ENCODE data around the gene NCBP3.

Gene NCBP3

DNA sequence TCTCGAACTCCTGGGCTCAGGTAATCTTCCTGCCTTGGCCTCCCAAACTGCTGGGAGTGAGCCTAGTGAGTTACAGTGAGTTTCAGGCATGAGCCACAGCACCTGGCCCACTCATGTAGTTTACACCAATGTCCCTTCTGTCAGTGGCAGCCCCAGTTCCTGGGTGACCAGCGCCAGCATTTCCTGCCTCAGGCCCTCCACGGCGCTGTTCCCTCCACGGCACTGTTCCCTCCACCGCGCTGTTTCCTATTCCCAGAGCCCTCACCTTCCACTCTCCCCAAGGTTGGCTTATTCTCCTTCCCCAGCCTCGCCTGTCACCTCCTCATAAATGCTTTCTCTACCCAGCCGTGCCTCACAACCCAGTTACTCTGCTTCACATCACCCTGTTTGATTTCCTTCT, 77.7 kb downstream of the NCBP3 start:
- no peak overlapping the region for H3K4me3 ChIP-seq (ENCODE audit: low read length)
- no peak for DNase-seq (ENCODE audit: low read depth, low spot score)

DNA sequence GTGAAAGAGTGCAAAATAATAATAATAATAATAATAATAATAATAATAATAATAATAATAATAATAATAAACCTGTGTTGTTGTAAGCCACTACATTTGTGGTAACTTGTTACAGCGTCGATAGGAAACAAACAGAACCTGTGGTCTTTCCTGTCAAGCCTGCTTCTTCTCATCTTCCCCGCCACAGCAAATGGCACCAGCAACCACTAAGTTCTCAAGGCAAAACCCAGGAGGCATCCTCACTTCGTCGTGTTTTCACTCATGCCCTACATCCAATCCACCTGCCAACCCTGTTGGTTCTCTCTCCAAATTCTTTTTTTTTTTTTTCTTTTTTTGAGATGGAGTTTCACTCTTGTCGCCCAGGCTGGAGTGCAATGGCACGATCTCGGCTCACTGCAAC, 79.3 kb downstream of the NCBP3 start:
- H3K4me3 ChIP-seq (ENCODE audit: low read length) = no peak overlapping the region
- peak; percentile 85 for DNase-seq (ENCODE audit: low read depth, low spot score)

DNA sequence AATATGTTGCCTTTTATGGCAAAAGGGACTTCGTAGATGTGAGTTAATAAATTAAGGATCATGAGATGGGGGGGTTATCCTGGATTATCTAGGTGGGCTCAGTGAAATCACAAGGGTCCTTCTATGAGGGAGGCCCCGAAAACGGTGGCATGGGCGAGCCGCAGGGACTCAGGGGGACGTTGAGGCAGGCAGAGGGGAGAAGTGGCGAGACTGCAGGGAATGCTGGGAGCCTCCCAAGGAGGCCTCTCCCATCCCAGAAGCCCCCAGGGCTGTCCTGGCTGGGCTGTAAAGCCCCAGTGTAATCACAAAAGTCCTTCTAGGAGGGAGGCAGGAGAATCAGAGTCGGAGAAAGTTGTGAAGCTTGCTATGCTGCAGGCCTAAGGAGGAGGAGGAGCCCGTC, 80.1 kb downstream of the NCBP3 start:
- no peak overlapping the region; the same call in 1 of the 2 replicates for H3K4me3 ChIP-seq (ENCODE audit: low read length)
- DNase-seq (ENCODE audit: low read depth, low spot score) = no peak

DNA sequence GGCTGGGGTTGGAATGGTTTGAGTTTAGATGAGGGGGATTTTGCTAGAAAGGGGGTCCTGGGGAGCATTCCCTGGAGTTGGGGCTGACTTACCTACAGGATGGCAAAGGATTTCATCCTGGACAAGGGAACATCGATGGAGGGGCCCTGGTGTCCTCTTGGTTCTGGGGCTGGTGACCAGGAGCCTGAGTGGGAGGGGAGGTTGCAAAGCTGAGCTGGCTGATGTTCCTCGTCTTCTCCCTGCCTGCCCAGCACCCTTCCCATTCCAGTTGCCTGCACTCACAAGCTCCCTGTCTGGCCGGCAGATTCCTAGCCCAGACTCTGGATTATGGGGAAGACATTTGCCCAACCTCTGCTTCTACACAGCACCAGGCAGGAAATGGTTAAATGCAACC, 82.3 kb downstream of the NCBP3 start:
- no peak for DNase-seq (ENCODE audit: low read depth, low spot score)
- H3K4me3 ChIP-seq (ENCODE audit: low read length) = no peak overlapping the region

DNA sequence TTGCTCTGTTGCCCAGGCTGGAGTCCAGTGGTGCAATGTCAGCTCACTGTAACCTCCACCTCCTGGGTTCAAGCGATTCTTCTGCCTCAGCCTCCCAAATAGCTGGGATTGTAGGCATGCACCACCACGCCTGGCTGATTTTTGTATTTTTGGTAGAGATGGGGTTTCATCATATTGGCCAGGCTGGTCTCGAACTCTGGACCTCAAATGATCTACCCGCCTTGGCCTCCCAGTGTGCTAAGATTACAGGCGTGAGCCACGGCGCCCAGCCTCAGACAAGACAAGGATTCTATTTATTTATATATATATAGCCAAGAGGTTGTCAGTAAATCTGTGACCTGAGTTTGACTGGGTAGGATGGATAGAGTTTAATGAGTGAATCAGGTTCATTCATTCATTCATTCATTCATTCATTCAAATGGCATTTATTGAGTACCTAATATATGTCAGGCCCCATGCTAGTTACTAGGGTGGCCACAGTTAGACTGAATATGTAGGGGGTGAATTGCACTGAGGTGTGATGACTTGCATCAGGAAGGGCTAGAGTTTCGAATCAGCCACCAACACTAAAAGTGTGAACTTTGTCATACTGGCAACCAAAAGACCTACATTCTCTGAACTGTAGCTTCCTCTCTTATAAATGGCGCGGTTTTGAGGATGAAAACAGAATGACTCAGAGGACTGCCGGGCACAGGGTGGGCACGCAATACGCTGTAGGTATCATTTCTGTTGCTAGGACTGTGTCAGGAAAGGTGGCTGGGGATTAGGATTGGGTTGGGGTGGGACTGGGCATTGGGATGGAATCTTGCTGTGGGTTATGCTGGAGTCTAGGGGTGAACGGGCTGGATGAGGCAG, 82.9 kb downstream of the NCBP3 start:
- no peak overlapping the region for H3K4me3 ChIP-seq (ENCODE audit: low read length)
- DNase-seq (ENCODE audit: low read depth, low spot score) = no peak

GRCh38 chr17:3761918-3762380, 84.1 kb downstream of the NCBP3 start:
- DNase-seq (ENCODE audit: low read depth, low spot score) = no peak
- H3K4me3 ChIP-seq (ENCODE audit: low read length) = no peak overlapping the region

- no peak overlapping the region for H3K4me3 ChIP-seq (ENCODE audit: low read length)
- no peak for DNase-seq (ENCODE audit: low read depth, low spot score)
Measured at GRCh38 chr17:3761036-3761917, 84.8 kb downstream of the NCBP3 start.

GRCh38 chr17:3759597-3760216, 86.3 kb downstream of the NCBP3 start:
- DNase-seq (ENCODE audit: low read depth, low spot score) = no peak
- H3K4me3 ChIP-seq (ENCODE audit: low read length) = no peak overlapping the region

- DNase-seq (ENCODE audit: low read depth, low spot score) = no peak
Measured at GRCh38 chr17:3755335-3756030, 90.6 kb downstream of the NCBP3 start.

DNA sequence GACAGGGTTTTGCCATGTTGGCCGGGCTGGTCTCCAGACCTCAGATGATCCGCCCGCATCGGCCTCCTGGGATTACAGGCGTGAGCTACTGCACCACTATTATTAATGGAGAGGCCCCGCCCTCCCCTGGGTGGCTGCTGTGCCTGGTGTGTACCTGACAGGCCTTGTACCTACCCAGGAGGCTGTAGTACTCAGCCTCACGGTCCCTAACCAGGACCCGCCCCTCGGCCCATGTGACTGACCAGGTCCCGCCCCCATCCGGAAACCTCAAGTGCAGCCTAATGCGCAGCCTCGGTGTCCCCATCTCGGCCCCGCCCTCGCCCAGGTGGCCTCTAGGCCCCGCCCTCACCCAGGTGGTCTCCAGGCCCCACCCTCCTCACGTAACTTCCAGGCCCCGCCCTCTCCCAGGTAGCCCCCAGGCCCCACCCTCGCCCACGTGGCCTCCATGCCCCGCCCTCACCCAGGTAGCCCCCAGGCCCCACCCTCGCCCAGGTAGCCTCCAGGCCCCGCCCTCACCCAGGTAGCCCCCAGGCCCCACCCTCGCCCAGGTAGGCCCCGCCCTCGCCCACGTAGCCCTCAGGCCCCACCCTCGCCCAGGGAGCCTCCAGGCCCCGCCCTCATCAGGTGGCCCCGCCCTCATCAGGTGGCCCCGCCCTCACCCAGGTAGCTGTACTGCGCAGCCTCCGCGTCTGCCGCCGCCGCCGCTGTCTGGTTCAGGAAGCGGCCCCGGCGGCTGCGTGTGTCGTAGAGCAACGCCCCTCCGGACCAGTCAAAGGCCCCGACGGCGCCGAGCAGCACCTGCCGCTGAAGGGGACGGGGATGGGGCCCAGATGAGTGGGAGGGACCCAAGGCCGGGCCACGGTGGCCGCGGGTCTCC, 91.3 kb downstream of the NCBP3 start:
- no peak overlapping the region for H3K4me3 ChIP-seq (ENCODE audit: low read length)
- DNase-seq (ENCODE audit: low read depth, low spot score) = no peak

More at GRCh38 chr17:3755335-3756030, 90.6 kb downstream of the NCBP3 start:
- H3K4me3 ChIP-seq (ENCODE audit: low read length) = no peak overlapping the region

- DNase-seq (ENCODE audit: low read depth, low spot score) = no peak
- H3K4me3 ChIP-seq (ENCODE audit: low read length) = no peak overlapping the region
Measured at GRCh38 chr17:3754066-3754457, 92.0 kb downstream of the NCBP3 start.

DNA sequence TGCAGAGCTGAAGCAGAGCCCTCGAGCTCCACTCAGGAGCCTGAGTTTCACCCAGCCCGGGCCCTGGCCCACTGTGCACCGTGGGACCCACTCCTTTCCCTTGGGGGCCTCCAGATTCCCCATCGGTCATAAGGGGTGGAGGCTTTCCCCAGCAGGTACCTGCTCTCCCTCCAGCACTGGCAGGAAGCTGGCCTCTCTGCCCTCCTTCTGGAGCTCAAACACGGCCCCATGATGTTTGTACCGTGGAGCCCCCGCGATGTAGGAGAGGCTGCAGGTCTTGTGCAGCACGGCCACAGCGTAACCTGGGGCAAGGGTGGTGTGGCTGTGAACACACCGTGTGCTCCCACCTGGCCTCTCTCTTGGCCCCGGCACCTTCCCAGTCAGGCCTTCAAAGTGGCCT, 92.4 kb downstream of the NCBP3 start:
- no peak for DNase-seq (ENCODE audit: low read depth, low spot score)
- no peak overlapping the region for H3K4me3 ChIP-seq (ENCODE audit: low read length)
